ENCODE measurements around the gene CAPN2.
"Not testable (repeated sequence)": the region's sequence is repeated elsewhere in the genome, so short reads cannot be mapped to it uniquely, and the experiment has no call there.

Gene CAPN2

DNA sequence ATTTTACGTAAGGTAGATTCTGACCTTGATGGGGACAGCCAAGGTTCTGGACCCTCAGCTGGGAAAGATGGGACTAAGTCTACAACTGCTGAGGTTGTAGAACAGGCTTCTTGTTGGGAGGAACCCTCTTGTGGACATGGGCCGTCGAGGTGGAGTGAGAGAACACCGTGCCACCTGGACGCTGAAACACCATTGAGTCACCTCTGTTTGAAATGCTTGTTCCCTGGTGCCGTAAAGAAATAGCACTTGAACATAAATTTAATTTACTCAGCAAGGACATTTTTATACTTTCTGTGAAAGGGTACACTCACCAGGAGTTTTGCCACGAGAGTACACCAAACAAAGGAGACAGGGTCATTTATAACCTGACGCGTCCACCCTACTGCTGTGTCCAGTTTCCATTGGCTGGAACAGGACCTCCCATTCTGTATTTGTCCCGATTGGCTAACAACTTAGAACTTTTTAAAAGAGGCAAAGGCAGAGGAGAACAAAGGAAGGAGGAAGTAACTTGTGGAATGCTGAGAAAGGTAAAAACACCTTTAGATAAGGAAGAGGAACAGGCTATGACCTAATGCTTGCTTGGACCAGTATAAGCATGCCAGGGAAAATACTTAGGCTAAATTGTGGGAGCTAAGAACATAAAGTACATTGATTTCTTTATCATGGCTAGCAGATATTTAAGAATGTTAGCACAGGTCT lies 27.8 kb downstream of the CAPN2 start:
- DNase-seq, result not testable (repeated sequence)

DNA sequence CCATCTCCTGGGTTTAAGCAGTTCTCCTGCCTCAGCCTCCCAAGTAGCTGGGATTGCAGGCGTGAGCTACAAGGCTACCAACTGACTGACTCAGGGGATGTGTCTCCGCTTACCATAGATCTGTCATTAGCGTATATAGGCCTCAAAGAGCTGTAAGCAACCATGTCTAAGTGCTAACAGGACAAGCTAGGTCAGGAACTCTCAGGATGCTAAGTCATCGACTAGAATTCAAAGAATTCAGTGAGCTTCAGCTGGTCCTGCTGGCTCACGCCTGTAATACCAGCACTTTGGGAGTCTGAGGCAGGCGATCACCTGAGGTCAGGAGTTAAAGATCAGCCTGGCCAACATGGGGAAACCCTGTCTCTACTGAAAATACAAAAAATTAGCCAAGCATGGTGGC lies 29.5 kb downstream of the CAPN2 start:
- no peak for DNase-seq

DNA sequence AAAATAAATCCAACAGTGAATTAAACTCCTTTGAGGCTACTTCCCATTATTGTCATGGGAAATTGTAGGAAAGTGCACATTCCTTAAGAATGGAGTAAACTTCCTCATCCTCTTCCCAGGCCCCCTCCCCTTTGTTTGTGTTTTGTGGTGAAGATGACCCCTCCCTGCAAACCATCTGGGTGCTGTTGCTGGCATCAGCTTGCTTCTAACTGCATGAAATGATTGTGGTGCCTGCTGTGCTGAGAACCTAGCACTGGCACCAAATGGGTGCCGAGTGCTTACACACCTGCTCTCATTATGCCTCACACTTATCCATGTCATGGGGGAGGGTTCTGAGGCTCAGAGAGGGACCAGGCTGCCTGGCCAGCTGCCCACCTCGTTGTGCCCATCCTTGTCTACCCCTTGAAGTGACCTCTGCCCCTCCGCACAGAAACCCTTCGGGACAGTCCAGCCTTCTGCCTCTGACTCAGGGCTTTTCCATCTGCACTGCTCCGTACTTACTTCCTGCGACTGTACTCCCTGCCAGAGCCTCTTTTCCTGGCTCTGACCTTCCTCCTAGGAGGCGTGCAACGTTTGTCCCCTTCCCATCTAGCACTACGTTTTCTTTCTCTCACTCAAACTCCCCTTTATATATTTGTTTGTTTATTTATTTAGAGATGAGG lies 30.6 kb downstream of the CAPN2 start:
- no peak for DNase-seq

DNA sequence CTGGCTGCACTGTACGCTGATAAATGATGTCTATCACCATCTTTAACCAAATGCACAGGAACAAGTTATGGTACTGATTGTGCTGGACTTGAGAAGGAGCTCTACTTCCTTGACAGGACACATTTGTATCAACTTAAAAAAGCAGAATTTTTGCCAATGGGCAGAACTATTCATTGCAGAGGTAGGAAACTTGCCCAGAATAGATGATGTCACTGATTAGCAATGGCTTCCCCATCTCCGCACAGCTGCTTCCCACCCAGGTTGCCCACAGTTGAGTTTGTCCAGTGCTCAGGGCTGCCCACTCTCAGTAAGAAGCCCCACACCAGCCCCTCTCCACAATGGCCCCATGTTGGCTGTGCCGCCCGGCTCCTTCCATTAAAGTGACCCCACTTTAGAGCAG lies 33.4 kb downstream of the CAPN2 start:
- no peak for DNase-seq

DNA sequence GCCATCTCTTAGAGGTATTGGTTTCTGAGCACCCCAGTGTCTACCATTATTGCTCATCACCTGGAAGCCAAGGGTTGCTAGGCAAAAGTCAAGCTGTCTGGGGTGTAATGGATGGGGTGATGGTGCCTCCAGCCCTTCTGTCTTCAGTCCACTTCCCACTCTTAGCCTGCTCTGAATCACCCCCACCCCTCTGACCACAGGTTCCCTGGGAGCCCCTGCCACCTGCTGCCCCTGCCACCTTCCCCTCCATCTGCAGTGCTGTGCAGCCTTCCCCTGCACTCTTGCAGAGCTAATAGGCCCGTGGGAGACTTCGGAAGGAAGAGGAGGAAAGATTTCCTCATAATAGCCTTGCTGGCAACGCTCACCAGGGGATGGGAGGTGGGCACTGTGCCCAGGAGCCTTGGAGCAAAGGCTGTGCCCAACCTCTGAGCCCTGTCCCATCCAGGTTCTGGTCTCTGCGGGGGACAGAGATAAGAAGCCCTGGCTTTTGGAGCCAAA lies 35.5 kb downstream of the CAPN2 start:
- DNase-seq, result no peak

DNA sequence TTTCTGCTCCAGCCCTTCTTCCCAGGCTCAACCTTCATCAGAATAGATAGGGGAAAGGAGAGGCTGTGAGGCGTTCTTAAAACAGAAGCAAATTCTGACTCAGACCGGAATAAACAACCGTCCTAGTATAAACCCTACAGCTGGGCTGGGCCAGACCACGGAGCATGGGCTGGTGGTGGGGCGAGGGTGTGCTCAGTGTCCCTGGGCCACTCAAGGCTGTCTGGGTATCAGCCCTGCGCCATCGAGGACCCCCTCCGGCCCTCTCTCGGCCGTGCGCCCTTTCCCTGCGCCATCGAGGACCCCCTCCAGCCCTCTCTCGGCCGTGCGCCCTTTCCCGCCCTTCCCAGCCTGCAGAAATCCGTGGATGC lies 36.0 kb downstream of the CAPN2 start:
- no peak for DNase-seq

DNA sequence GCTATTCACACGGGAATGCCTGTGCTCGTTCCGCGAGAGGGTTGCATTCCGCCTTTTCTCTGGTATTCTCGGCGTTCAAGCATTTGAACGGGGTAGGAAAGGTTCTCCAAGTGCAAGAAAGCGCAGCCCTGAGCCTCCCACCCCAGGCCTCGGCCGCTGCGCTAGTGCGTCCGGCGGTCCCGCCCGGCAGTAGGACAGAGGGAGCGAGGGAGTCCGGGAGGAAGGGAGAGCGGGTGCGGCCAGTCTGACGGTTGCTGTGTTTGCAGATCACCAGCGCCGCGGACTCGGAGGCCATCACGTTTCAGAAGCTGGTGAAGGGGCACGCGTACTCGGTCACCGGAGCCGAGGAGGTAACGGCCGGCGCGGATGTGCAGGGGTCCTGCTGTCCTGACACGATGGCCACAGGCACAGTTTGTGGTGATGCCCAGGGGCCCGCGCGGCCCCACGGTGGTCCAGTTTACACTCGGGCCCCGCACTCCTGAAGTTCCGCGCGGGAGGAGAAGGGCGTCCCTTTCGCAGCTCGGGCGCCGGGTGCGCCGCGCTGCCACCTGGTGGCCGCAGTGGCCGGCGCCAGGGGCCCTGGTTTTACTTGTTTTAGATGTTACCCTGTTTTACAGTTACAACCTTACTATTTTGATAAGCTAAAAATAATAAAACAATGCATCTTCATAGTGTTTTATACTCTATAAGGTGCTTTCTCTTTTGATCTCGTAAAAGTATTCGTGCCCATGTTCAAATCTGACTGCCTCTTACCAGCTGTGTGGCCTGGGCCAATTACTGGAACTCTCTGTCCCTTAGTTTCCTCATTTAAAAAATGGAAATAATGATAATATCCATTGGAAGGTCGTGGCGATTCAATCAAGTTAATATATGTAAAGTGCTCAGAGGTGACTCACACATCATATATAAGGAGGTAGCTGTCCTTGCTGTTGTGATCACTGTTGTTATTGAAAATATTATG lies 36.7 kb downstream of the CAPN2 start:
- no peak for DNase-seq

DNA sequence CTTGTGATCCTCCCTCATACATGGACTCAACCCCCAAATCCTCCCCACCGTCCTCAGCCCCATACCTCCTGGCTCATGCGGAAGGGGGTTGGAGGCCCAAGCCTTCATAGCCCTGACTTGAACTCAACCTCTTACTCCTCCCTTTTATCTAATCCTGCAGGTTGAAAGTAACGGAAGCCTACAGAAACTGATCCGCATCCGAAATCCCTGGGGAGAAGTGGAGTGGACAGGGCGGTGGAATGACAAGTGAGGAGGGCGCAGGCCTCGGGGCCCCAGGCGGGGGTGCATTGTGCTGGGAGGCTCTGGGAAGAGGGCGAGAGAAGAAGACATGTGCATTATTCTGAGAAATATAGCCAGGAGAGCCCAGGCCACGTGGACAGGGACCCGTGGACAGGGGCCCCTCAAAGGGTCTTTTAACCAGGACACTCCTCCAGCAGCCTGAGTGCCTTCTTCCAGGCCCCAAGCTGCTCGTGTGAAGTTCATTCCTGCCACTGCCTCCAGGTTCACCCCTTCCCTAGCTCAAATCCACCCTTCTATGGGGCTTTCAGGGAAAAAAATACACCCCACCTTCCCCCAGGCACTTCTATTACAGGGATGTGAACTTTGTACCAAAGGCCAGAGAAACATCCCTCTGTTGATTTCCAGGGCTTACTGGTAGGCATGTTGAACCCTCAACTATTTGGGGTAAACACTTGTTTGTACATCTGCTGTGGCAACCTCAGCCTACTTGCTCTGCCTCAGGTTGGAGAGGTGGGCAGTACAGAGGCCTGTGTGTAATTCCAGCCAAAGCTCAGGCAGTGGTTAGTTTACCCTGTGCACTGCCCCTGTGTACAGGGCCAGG lies 38.6 kb downstream of the CAPN2 start:
- no peak for DNase-seq

DNA sequence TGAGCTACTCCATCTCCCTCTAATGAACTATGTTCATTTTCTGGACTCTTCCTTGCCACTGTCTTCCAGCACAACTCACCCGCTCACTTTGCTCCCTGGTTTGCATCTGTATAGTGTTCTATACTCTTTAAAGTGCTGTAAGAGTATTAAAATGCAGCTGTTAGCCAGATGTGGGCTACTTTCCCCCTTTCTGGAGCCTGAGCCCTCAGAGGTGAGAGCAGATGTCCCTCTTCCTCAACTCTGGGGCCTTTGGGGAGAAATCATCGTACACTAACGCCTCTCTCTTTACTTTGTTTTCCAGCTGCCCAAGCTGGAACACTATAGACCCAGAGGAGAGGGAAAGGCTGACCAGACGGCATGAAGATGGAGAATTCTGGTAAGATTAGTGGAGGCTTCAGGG lies 39.4 kb downstream of the CAPN2 start:
- DNase-seq, result no peak

DNA sequence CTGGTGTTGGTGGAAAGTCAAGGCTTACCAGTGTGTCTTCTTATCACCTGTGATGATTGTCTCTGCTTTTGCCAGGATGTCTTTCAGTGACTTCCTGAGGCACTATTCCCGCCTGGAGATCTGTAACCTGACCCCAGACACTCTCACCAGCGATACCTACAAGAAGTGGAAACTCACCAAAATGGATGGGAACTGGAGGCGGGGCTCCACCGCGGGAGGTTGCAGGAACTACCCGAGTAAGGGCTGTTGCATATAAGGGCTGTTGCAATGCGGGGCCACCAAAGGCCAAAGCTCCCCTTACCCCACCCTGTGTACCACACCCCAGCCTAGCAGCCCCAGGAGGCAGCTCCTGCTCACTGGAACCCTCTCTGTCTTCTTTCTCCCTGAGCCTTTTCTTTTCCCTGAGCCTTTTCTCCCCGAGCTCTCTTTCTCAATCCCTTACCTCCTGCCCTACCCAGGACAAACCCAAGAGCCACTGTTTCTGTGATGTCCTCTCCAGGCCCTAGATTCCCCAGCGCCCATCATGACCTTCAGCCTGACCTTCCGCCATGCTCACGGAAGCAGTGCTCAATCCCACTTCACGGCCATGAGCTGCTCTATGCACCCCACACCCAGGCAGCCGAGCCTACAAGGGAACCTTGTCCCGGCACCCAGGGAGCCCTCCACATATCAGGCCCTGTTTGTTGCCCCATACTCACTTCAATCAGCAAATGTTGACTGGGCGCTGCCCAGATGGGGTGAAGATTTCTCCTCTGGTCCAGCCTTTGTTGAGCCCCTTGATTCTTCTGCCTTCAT lies 40.6 kb downstream of the CAPN2 start:
- no peak for DNase-seq

DNA sequence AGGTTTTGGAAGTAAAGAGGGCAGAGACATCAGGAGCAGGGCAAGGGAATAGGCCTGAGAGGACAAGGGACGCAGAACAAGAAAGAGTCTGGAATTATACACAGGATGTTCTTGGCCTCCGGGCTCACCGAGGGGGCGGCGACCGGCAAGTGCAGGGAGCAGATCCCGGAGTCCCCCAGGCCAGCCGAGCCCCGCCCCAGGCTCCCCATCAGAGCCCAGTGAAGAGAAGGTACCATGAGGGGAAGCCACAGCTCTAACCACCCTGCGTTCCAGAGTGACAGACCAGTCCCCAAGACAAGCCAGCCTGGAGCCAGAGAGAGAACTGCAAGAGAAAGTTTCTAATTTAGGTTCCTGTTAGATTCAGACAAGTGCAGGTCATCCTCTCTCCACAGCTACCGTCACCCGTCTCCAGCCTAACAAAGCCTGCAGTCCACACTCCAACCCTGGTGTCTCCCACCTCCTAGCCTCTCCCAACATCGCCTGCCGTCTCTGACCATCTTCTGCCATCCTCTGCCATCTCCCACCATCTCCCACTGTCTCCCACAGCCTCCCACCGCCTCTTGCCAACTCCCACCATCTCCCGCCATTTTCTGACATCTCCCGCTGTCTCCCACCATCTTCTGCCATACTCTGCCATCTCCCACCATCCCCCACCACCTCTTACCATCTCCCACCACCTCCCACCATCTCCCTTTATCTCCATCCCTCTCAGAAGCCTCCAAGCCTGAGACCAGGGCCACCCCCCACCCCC lies 42.5 kb downstream of the CAPN2 start:
- no peak for DNase-seq

DNA sequence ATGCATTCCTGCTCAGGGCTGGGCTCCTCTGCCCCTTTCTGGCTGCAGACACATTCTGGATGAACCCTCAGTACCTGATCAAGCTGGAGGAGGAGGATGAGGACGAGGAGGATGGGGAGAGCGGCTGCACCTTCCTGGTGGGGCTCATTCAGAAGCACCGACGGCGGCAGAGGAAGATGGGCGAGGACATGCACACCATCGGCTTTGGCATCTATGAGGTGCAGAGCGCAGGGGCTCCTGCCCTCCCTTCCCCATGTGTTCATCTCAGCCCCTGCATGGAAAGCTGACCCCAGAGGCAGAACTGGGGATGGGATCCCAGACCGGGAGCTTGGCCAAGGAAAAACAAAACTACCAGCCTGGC lies 43.1 kb downstream of the CAPN2 start:
- no peak for DNase-seq

DNA sequence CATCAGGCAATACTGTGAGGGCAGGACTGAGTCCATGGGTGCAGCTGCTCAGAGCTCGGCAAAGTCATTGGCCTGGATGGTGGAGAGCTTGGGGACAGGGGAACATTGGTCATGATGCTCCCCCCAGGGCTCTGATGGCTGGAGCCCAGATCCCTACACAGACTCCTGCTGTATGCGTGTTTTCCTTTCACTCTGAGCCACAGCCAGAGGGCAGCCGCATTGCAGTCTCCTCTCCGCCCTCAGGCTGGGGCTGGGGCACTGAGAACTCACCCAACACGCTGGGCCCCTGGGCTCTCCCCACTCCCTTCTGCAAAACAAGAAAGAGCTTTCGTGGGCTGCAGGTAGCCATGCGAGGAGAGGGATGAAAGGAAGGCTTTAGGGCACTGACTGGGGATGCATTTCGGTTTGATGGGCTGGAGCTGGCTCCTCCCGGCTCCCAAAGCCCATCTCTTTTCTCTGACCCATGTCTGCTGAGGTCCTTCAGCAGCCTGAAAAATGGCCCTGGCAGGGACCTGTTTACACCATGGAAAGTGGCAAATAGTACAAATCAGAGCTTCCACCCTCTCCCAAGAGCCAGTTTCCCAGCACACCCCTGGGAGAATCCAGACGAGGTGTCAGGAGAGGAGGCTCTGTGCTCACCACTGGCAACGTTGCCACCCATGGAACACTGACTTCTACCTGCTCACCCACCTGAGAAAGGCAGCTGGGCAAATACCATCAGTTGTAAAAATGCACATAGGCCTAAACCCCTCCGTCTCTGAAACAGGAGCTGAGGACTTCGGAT lies 43.8 kb downstream of the CAPN2 start:
- no peak for DNase-seq

DNA sequence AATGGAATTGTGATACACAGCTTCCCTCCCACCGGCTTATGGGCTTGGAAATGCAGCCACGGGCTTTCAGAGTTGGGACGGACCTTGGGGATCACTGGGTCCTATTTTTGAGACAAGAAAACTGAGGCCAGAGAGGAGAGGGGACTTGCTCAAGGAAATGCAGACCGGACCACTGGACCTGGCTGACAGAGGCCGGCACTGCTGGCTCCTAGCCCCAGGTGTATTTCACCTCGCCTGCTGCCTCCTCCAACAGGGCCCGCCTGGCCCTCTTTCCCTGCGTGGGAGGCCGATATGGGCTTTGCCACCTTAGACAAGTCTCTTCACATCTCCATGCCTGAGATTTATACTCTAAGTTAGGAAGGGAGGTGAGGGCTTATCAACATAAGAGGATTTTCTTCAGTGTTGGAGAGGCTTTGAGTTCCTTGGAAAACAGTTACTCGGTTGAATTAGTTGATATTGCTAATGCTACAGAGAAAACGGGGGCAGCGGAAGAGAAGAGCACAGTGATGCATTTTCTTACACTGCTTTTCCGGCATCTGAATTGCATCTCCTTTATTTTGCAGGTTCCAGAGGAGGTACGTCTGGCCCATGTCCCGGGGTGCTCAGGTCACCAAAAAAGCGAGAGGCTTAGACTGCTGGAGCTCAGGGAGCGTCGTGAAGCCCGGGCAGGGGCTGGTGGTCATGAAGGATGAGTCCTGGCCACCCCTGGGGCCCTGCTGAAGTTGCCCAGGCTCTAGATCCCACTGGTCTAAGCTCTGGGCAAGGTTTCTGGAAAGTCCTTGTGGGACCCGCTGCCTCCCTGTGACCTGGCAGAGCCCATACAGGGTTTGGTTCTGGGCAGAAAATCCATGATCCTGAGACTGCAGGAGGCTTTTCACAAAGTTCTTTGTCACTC lies 44.7 kb downstream of the CAPN2 start:
- no peak for DNase-seq

DNA sequence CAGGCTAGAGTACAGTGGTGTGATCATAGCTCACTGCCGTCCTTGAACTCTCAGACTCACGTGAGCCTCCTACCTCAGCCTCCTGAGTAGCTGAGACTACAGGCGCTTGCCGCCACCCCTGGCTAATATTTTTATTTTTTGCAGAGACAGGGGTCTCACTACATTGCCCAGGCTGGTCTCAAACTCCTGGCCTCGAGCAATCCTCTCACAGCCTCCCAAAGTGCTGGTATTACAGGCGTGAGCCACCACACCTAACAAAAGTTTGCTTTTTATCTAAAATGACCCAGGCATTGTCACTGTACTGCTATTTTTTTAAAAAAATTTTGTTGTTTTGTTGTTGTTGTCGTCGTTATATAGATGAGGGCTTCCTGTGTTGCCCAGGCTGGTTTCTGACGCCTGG lies 46.4 kb downstream of the CAPN2 start:
- DNase-seq, result no peak

DNA sequence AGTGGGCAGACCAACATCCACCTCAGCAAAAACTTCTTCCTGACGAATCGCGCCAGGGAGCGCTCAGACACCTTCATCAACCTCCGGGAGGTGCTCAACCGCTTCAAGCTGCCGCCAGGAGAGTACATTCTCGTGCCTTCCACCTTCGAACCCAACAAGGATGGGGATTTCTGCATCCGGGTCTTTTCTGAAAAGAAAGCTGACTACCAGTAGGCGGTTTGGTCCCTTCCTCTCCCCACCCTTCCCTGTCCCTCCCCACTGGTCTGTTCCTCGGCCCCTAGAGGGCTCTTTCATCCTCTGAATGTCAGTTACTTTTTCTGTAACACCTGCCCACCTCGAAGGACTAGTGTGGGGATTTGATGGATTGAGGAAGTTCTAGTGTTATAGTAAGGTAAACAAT lies 46.9 kb downstream of the CAPN2 start:
- no peak for DNase-seq

DNA sequence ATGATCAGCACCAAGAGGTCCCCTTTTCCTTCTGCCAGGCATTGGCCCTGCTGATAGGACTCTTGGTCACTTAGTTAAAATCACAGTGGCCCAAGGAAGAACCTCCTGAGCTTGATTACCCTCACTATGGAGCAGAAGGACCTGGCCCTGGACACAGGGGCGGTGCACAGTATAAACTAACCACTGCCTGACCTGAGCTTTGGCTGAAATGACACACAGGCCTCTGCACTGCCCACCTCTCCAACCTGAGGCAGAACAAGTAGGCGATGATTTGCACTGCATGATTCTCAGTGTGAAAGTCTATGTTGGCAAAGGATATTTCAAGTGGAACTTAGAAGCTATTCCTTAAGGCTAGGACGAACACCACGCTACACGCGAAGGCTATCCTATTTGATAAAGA lies 48.5 kb downstream of the CAPN2 start:
- DNase-seq, result no peak

DNA sequence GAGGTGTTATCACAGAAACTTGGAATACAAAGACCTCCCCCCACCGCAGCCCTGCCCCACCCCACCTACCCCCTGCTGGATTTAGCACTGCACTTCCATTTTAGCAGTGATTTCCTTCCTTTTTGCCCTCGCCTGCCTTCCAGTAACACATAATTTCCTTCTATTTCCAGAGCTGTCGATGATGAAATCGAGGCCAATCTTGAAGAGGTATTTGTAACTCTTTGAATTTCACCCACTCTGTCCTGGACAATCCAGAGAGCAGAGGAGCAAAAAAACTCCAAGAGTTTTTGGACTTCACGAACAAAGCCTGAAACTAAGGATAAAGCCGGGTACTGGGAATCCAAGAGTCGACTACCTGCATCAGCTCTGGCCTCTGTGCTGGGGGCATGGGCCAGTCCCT lies 49.1 kb downstream of the CAPN2 start:
- DNase-seq, result no peak

DNA sequence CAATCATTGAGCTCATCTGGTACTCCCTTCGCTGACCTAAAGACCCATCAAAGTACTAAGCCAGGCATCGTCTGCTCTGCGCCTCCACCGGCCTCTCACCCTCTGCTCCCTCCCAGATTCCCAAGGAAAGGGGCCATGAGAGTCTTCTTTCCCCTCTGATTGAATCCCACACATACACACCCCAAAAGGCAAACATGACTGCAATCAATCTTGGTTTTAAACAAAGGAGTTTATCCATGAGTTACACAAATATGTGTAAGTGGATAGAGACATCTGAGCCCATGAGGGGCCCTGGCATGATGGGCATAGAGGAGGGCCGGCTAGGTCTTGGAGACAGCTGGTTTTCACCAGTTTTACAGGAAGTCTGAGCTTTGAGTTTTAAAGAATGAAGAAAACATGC lies 50.9 kb downstream of the CAPN2 start:
- no peak for DNase-seq

Data from GF-D8 (cell line).